ENCODE measurements around the gene PLA2R1. TPM values are rescaled to one million over a fixed set of nuclear protein-coding genes. Genes with fewer than 3 reads are reported as not detected.

Gene PLA2R1
- total and polyA plus RNA-seq, 10 donors = 1.3 to 17.0 (median 10.1) TPM

DNA sequence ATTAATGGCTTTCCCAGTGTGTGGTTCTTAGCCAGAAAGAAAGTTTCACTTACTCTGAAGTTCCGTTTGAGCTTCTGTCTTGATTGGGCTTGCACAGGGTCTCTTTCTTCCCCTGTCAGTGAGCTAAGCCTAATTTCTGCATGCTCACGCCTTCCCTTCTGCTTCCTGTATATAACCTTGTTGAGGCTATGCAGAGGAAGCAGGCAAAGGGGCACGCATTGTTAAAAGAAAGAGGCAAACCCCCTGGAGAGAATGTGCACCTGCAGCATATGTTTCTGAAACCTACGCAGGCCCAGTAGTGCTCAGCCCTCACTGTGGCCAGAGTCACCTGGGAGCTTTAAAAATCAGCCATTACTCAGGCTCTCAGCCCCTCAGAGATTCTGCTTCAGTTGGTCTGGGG is 14.5 kb upstream of the PLA2R1 start:
- Histone ChIP-seq H3K4me1 (peaks cover 0 to 15% (median 12%) of the 10 kb centered on the region in 6 donors), H3K27me3 (replicated peaks in 1 of 7) (no peaks in the 10 kb centered on the region), H3K9me3 (peaks cover 0 to 21% (median 6%) of the 10 kb centered on the region in 8 donors), H3K4me3 (no peak overlapping the region), H3K36me3 (no peaks in the 10 kb centered on the region), H3K27ac (no peak overlapping the region)
- TF ChIP-seq, protein P1, sequence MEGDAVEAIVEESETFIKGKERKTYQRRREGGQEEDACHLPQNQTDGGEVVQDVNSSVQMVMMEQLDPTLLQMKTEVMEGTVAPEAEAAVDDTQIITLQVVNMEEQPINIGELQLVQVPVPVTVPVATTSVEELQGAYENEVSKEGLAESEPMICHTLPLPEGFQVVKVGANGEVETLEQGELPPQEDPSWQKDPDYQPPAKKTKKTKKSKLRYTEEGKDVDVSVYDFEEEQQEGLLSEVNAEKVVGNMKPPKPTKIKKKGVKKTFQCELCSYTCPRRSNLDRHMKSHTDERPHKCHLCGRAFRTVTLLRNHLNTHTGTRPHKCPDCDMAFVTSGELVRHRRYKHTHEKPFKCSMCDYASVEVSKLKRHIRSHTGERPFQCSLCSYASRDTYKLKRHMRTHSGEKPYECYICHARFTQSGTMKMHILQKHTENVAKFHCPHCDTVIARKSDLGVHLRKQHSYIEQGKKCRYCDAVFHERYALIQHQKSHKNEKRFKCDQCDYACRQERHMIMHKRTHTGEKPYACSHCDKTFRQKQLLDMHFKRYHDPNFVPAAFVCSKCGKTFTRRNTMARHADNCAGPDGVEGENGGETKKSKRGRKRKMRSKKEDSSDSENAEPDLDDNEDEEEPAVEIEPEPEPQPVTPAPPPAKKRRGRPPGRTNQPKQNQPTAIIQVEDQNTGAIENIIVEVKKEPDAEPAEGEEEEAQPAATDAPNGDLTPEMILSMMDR (IDR thresholded peaks at IDR 0.05 in 8 of 11, conservative IDR thresholded peaks at IDR 0.05 in 3 of 11) = no peak
- 12 to 17% (median 16%) methylated on average over 4 of the region's 4 CpGs for WGBS, 5 donors
- DNase-seq = no peak
- intact Hi-C loops (cut with DNase I; ENCODE audit: low total_unique reads) = no loop called here

DNA sequence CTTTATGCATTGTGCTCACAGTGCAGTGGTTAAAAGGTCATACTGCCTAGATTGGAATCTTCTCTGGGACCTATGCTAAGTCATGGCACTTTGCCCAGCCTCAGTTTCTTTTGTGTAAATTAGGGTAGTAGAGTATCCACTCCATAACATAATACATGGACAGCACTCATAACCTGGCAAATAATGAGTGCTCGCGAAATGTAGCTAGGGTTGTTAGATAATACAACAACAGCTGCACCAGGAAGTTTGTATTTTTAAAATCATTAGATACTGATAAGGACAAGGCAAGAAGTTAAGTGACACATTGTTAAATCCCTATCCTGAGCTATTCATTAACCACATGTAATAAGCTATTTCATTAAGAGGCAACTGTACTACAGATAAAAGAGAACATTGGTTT is 13.8 kb upstream of the PLA2R1 start:
- DNase-seq = no peak
- no peak overlapping the region for H3K27ac ChIP-seq
- peaks cover 0 to 15% (median 12%) of the 10 kb centered on the region in 6 donors for H3K4me1 ChIP-seq
- peaks cover 0 to 19% (median 6%) of the 10 kb centered on the region in 8 donors for H3K9me3 ChIP-seq
- no peaks in the 10 kb centered on the region for H3K36me3 ChIP-seq
- no peak overlapping the region for H3K4me3 ChIP-seq
- intact Hi-C loops (cut with DNase I; ENCODE audit: low total_unique reads) = no loop called here
- TF ChIP-seq POLR2AphosphoS5 (IDR thresholded peaks at IDR 0.05) (no peak), POLR2A (IDR thresholded peaks at IDR 0.05) (no peak)
- TF ChIP-seq, protein P1 (IDR thresholded peaks at IDR 0.05 in 8 of 11, conservative IDR thresholded peaks at IDR 0.05 in 3 of 11) = no peak
- 66 to 84% (median 73%) methylated on average over 2 of the region's 2 CpGs for WGBS, 5 donors
- no peaks in the 10 kb centered on the region for H3K27me3 ChIP-seq (replicated peaks in 1 of 7)

DNA sequence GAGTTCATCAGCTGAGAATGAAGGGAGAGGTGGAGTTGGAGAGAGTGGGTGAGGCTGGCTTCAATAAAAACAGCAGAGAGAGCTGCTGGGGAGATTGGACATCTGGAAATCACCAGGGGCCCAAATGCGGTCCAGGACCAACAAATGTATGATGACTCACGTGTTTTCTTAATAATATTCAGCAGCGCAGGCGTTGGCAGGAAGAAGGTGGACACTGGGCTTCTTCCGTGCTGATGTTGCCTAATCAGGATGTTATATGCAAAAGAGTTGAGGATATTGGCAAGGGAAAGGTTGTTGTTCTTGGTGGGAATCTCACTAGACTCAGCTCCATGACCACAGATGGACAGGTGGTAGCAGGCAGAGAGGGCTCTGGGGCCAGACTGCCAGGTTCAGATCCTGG is 12.8 kb upstream of the PLA2R1 start:
- WGBS, 5 donors = 52 to 84% (median 67%) methylated on average over 5 of the region's 5 CpGs
- H3K27me3 ChIP-seq (replicated peaks in 1 of 7) = no peaks in the 10 kb centered on the region
- no peaks in the 10 kb centered on the region for H3K36me3 ChIP-seq
- peaks cover 0 to 17% (median 6%) of the 10 kb centered on the region in 8 donors for H3K9me3 ChIP-seq
- intact Hi-C loops (cut with DNase I; ENCODE audit: low total_unique reads) = no loop called here
- TF ChIP-seq POLR2AphosphoS5 (IDR thresholded peaks at IDR 0.05) = no peak
- TF ChIP-seq, protein P1 (IDR thresholded peaks at IDR 0.05 in 8 of 11, conservative IDR thresholded peaks at IDR 0.05 in 3 of 11) = no peak
- TF ChIP-seq POLR2A (IDR thresholded peaks at IDR 0.05) = no peak
- no peak for DNase-seq
- peaks cover 0 to 15% (median 12%) of the 10 kb centered on the region in 6 donors for H3K4me1 ChIP-seq
- H3K27ac ChIP-seq = no peak overlapping the region
- no peak overlapping the region for H3K4me3 ChIP-seq

DNA sequence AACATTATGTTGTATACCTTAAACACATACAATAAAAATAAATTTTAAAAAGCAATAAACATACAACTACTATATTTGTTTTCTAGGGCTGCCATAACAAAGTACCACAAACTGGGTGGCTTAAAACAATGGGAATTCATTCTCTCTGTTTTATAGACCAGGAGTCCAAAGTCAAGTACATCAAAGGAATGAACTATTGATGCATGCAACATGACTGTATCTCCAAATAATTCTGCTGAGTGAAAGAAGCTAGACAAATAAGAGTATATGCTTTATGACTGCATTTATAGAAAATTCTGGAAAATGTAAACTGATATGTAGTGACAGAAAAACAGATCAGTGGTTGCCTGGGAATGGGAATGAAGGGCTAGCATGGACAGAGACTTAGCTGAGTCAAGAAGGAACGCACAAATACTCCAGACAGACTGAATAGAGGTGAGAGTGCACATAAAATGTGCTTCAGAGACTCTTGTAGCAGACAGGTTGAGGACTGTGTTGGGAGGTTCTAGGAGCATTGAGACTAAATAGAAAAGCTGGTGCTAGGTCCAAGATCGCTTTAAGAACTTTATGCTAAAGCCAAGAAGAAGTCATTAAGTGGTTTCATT is 11.0 kb upstream of the PLA2R1 start:
- no peaks in the 10 kb centered on the region for H3K27me3 ChIP-seq (replicated peaks in 1 of 7)
- no peak for DNase-seq
- no peak overlapping the region for H3K4me3 ChIP-seq
- 45 to 90% (median 86%) methylated on average over 2 of the region's 2 CpGs for WGBS, 5 donors
- no peak for TF ChIP-seq POLR2AphosphoS5 (IDR thresholded peaks at IDR 0.05)
- no peaks in the 10 kb centered on the region for H3K36me3 ChIP-seq
- H3K9me3 ChIP-seq = peaks cover 0 to 11% (median 8%) of the 10 kb centered on the region in 8 donors
- H3K4me1 ChIP-seq = peaks cover 0 to 15% (median 12%) of the 10 kb centered on the region in 6 donors
- intact Hi-C loops (cut with DNase I; ENCODE audit: low total_unique reads) = no loop called here
- H3K27ac ChIP-seq = no peak overlapping the region
